Breast epithelium (tissue), 3 donors: Measurements from ENCODE around the gene CHD9.

Experiments used
- CTCF ChIP-seq, 3 donors: fragments of 450-650 bp; IDR thresholded peaks; one replicate each; pipeline ENCODE4 v1.5.1; 2016 to 2017; ENCODE audit warnings: antibody characterized with exemption in 3 of 3, mild to moderate bottlenecking in 3 of 3, moderate library complexity in 3 of 3
- POLR2A ChIP-seq: fragments of 450-650 bp; IDR thresholded peaks from one replicate; pipeline ENCODE4 v1.6.1; 2016; ENCODE audit warnings: antibody characterized with exemption, mild to moderate bottlenecking, moderate library complexity

- no peak for TF ChIP-seq POLR2A
- no peak for TF ChIP-seq CTCF (IDR thresholded peaks at IDR 0.05)
Measured at GRCh38 chr16:53211253-53211652, 156.5 kb downstream of the CHD9 start.
